Activated T-helper 2 cell treated with anti-CD3 and anti-CD28 coated beads, Interferon-gamma antibody, Interleukin-2, Interleukin-4, amounts not matched to agents 10 μg/mL and 5 μg/mL and 100 μg/mL, durations not matched to agents 14 hours and 24 hours and 36 hours (primary cell): ENCODE results near the gene NOS1AP. TPM values are rescaled to one million over a fixed set of nuclear protein-coding genes. Genes with fewer than 3 reads are reported as not detected.
"Not testable (repeated sequence)": the region's sequence is repeated elsewhere in the genome, so short reads cannot be mapped to it uniquely, and the experiment has no call there.

Source experiments
- DNase-seq: peaks from one replicate; pipeline ENCODE4 v3.0.0; 2021; ENCODE audit warnings: low spot score
- H3K27ac Mint-ChIP-seq: one replicate; pipeline ENCODE4 v1.8.0; 2021; ENCODE audit warnings: mixed read lengths
- H3K27me3 Mint-ChIP-seq: one replicate; pipeline ENCODE4 v1.8.0; 2021; ENCODE audit warnings: low read depth, mixed read lengths
- H3K36me3 Mint-ChIP-seq: one replicate; pipeline ENCODE4 v1.8.0; 2021; ENCODE audit warnings: low read depth, mixed read lengths
- H3K4me1 Mint-ChIP-seq: one replicate; pipeline ENCODE4 v1.8.0; 2021; ENCODE audit warnings: low read depth, mixed read lengths
- H3K4me3 Mint-ChIP-seq: one replicate; pipeline ENCODE4 v1.8.0; 2021; ENCODE audit warnings: low read depth, mild to moderate bottlenecking, moderate library complexity, mixed read lengths
- H3K9me3 Mint-ChIP-seq: one replicate; pipeline ENCODE4 v1.8.0; 2021; ENCODE audit warnings: mixed read lengths
- intact Hi-C: fragments of 100-400 bp; cut with micrococcal nuclease; formaldehyde crosslinking; loops from one replicate; pipeline ENCODE4 v1.15.1; 2023
- total RNA-seq: library from RNA; stranded (reverse); gene quantifications from 2 replicates; pipeline ENCODE4 v1.2.3, GENCODE V29; 2022

The NOS1AP gene
- total RNA-seq, 1 donor from 2014 or later = not detected

DNA sequence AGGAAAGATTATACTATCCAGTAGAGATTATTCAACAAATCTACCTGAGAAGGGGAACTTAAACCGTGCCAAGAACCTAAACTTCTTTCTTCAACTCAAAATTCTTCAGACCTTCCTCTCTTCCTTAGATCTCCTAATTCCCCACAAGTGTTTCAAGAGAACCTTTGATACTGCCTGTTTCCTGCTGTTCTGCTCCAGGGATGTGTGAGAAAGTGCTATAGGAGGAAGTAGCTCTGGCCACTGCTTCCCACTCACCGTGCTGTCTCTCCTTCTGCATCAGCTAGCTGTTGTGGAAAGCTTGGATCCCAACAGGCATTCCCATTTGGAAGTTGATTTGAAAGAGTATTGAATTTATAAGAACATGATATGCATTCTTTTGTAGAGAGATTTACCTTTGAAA lies 4.5 kb upstream of the NOS1AP start:
- no peak overlapping the region for H3K27ac Mint-ChIP-seq
- no peaks in the 10 kb centered on the region for H3K36me3 Mint-ChIP-seq
- peaks cover 8% of the 10 kb centered on the region for H3K4me1 Mint-ChIP-seq
- no peaks in the 10 kb centered on the region for H3K9me3 Mint-ChIP-seq
- peaks cover 60% of the 10 kb centered on the region for H3K27me3 Mint-ChIP-seq
- H3K4me3 Mint-ChIP-seq = no peak overlapping the region
- no peak for DNase-seq
- intact Hi-C loops = no loop called here

DNA sequence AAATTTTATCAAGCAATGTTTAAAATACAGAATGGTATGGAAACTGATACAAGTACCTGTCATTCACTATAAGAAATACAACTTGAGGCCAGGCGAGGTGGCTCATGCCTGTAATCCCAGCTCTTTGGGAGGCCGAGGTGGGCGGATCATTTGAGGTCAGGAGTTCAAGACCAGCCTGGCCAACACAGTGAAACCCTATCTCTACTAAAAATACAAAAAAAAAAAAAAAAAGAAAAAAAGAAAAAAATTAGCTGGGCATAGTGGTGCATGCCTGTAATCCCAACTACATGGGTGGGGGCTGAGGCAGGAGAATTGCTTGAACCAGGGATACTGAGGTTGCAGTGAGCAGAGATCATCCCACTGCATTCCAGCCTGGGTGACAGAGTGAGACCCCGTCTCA lies 2.7 kb upstream of the NOS1AP start:
- H3K4me1 Mint-ChIP-seq = peaks cover 12% of the 10 kb centered on the region
- intact Hi-C loops, H3K4me3 Mint-ChIP-seq, DNase-seq, H3K9me3 Mint-ChIP-seq, H3K36me3 Mint-ChIP-seq, H3K27ac Mint-ChIP-seq: not testable (repeated sequence)
- peaks cover 72% of the 10 kb centered on the region for H3K27me3 Mint-ChIP-seq

DNA sequence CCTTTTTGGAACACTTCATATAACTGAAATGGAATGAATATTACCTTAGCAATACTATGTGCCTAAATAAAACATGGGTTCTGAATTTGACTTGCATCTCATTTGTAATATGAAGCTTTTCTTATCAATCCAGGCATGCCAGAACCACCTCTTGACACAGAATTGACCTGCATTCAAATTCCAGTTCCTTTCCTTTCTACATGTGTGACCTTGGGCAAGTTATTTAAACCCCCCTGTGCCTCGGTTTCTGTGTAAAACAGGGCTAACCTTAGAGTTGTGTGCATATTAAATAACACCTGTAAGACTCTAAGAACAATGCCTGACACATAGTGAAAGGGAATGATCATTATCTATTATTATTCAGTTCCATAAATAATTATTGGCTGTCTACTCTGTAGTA lies 2.0 kb upstream of the NOS1AP start:
- no peak overlapping the region for H3K4me3 Mint-ChIP-seq
- peaks cover 12% of the 10 kb centered on the region for H3K4me1 Mint-ChIP-seq
- intact Hi-C loops = no loop called here
- no peak overlapping the region for H3K27ac Mint-ChIP-seq
- no peaks in the 10 kb centered on the region for H3K9me3 Mint-ChIP-seq
- H3K27me3 Mint-ChIP-seq = peaks cover 71% of the 10 kb centered on the region
- no peaks in the 10 kb centered on the region for H3K36me3 Mint-ChIP-seq
- DNase-seq = no peak

DNA sequence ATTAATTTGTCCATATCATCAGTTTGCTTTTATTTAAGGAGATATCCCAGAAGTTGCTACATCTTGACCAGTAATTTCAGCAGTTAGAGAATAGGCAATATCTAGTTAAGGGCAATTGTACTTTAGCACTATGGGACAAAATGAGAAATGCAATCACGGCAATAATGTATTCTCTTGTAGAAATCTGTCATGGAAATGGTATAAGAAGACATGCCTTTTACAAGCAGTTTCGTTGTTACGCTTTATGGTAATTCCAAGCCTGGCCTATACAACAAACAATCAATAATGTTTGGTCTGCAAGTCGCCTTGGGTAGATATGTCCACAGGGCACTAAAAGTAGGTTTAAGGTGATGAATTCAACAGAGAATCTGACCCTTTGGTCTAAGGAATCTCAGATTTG lies 1.2 kb upstream of the NOS1AP start:
- peaks cover 12% of the 10 kb centered on the region for H3K4me1 Mint-ChIP-seq
- no peaks in the 10 kb centered on the region for H3K36me3 Mint-ChIP-seq
- H3K4me3 Mint-ChIP-seq = no peak overlapping the region
- H3K9me3 Mint-ChIP-seq = no peaks in the 10 kb centered on the region
- intact Hi-C loops = no loop called here
- H3K27ac Mint-ChIP-seq = no peak overlapping the region
- peaks cover 69% of the 10 kb centered on the region for H3K27me3 Mint-ChIP-seq
- no peak for DNase-seq

DNA sequence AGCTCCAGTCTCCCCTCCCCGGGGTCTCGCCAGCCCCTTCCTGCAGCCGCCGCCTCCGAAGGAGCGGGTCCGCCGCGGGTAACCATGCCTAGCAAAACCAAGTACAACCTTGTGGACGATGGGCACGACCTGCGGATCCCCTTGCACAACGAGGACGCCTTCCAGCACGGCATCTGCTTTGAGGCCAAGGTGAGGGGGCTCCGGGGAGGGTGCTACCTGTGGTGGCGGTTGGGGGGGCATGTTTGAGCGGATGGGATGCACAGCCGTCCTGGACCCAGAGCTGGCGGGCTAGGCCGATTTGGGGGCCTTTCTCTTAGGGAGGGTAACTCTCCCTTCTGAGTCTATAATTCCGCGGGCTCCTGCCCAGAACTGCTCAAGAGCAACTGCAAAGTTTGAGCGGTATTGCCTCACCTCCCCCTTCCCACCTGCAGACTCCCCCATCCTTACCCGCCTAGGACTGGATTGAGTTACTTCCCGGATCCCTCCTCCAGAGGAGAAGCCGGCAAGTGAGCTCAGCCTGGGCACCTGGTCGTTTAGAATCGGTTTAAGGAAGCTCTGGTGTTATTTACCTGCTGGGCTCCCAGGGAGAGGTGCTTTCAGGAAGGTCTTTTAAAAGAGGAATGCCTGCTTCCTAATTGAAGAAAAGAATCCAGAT lies 730 bp downstream of the NOS1AP start:
- Mint-ChIP-seq H3K9me3 (no peaks in the 10 kb centered on the region), H3K4me3 (peak overlapping the region; percentile 76), H3K27me3 (peaks cover 68% of the 10 kb centered on the region), H3K4me1 (peaks cover 10% of the 10 kb centered on the region), H3K36me3 (no peaks in the 10 kb centered on the region), H3K27ac (no peak overlapping the region)
- intact Hi-C loops = no loop called here
- DNase-seq = no peak

DNA sequence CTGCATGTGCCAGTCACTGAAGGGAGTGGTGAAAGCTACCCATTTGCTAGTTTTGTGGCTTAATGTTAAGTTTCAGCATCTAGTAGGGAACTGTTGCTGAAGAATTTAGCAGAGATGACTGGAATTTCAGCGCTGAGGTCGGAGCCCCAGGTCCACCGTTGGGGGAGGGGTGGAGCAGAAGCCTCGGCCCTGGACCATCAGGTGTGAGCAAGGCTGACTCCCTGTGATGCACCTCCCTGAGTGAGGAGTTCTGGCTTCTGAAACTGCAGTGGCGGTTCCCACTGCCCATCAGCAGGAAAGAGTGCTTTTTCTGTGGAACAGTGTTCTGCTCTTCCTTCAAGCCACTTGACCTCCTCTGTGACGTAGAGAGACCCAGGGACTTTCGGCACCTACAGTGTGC lies 1.3 kb downstream of the NOS1AP start:
- intact Hi-C loops = no loop called here
- no peak for DNase-seq
- Mint-ChIP-seq H3K9me3 (no peaks in the 10 kb centered on the region), H3K27ac (no peak overlapping the region), H3K4me1 (peaks cover 8% of the 10 kb centered on the region), H3K27me3 (peaks cover 70% of the 10 kb centered on the region), H3K4me3 (no peak overlapping the region), H3K36me3 (no peaks in the 10 kb centered on the region)

DNA sequence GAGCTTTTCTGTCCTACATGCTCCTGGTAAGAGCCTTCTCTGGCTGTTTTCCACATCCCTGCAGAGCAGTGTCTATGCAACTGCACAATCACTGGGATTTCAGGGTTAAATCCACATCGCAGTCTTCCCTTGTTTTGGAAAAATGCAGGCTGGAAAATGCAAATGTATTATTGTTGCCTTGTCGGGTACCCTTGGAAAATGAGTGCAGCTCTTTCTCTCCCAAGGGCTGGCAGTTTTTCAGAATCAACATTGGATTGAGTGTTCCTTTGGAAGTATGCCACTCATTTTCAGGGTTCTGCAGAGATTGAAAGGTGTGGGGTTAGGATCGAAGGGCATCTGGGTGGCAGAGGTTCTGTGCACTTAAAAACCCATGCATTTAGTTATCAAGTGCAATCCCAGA lies 3.2 kb downstream of the NOS1AP start:
- no peak for DNase-seq
- Mint-ChIP-seq H3K9me3 (no peaks in the 10 kb centered on the region), H3K27ac (no peak overlapping the region), H3K36me3 (no peaks in the 10 kb centered on the region), H3K4me3 (no peak overlapping the region), H3K27me3 (peaks cover 71% of the 10 kb centered on the region), H3K4me1 (peaks cover 8% of the 10 kb centered on the region)
- intact Hi-C loops = no loop called here

DNA sequence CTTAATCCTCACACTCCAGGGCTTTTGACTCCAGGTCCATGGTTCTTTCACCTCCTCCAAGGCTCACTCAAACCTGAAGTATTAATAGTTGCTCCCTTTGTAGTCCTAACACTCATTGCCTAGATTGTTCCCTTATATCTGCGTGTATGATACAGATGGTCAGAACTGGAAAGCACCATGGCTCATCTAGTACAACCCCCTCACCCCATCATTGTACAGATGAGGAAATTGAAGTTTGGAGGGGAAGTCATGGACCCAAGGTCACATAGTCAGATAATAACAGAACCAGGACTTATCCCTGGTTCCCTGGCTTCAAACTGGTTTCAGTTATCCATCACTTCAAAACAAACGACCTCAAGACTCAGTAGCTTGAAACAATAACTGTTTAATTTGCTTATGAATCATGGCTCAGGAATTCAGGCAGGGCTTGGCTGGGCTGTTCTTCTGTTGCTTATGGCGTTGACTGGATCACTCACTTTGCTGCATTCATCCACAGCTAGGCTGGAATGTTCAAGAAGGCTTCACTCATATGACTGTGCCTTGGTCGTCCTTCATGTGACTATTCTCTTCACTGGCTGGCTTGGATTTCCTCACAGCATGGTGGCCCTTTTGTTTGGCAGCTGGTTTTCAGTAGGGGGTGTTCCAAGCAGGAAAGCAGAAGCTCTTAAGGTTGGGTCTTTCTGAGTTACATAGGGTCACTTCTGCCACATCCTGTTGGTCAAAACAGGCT lies 5.0 kb downstream of the NOS1AP start:
- Mint-ChIP-seq H3K27me3 (peaks cover 72% of the 10 kb centered on the region), H3K27ac (no peak overlapping the region), H3K36me3 (no peaks in the 10 kb centered on the region), H3K9me3 (no peaks in the 10 kb centered on the region), H3K4me3 (no peak overlapping the region), H3K4me1 (peaks cover 5% of the 10 kb centered on the region)
- intact Hi-C loops = no loop called here
- no peak for DNase-seq

DNA sequence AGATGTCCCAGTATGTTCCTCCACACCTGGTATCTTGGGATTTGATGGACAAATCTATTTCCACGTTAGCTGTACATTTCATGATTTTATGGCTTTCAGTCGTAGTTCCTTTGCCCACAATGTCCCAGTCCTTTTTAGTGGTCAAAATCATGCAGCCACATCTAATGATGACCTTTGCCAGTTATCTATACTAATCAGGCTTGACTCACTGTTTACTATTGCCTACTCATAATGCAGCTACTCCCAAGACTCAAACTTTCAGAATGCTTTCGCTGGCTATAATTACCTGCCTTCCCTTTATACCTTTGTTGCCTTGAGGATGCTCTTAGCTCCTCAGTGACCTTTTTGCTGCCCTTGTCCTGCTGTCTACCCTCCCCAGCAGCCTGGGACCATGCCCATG lies 6.4 kb downstream of the NOS1AP start:
- peaks cover 63% of the 10 kb centered on the region for H3K27me3 Mint-ChIP-seq
- intact Hi-C loops = no loop called here

DNA sequence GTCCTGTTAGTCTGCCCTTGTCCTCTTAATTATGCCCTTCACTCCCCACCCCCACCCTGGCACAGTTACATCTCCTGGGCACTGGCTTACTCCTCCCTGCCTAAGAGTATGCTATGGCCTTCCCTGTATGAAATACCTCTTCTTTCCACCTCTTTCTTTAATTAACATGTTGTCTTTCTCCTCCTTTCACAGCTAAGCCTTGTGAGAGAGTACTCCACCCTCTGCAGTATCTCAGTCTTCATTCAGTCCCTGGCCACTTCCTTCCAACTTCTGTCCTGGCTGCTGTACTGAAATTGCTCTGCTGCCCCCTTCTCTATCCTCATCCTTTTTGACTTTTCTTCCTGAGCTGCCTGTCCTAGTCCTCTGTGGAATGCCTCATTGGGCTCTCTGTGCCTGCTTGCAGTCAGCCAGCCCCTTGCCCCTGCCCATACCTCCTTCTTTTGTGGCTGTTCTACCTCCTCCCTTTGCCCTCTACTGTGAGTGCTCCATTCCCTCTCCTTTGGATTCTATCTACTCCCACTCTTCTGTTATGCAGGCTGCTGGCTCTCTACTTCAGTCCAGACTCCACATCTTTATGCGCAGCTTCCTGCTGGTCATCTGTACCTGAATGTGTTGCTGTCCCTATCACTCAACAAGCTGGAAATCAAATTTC lies 8.3 kb downstream of the NOS1AP start:
- no peak overlapping the region for H3K4me3 Mint-ChIP-seq
- no peaks in the 10 kb centered on the region for H3K4me1 Mint-ChIP-seq
- peaks cover 49% of the 10 kb centered on the region for H3K27me3 Mint-ChIP-seq
- H3K9me3 Mint-ChIP-seq = no peaks in the 10 kb centered on the region
- intact Hi-C loops = no loop called here
- H3K27ac Mint-ChIP-seq = no peak overlapping the region
- no peaks in the 10 kb centered on the region for H3K36me3 Mint-ChIP-seq
- DNase-seq = no peak

More for the DNA sequence above, 6.4 kb downstream of the NOS1AP start:
- Mint-ChIP-seq H3K4me3 (no peak overlapping the region), H3K9me3 (no peaks in the 10 kb centered on the region), H3K27ac (no peak overlapping the region), H3K36me3 (no peaks in the 10 kb centered on the region), H3K4me1 (no peaks in the 10 kb centered on the region)
- DNase-seq = no peak

DNA sequence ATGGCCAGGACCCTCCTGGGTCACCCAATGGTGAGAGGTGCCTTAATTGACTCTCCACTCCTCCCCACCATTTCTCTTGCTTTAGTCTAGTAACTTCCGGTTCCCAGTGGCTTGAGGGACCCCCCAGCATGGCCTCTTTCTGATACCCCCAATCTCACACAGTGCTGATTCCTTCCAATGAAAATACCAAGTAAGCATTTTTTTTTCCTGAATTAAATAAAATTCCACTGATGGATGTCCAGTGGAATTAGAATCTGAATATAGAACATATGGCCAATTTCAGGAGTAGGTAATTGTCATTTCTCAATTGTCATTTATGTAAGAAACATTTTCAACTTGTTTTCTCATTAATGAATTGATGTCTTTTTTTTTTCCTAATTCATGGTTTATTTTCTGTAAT lies 9.5 kb downstream of the NOS1AP start:
- Mint-ChIP-seq H3K4me1 (no peaks in the 10 kb centered on the region), H3K27ac (no peak overlapping the region), H3K4me3 (no peak overlapping the region), H3K27me3 (peaks cover 45% of the 10 kb centered on the region), H3K9me3 (no peaks in the 10 kb centered on the region), H3K36me3 (no peaks in the 10 kb centered on the region)
- intact Hi-C loops = no loop called here
- DNase-seq = no peak

DNA sequence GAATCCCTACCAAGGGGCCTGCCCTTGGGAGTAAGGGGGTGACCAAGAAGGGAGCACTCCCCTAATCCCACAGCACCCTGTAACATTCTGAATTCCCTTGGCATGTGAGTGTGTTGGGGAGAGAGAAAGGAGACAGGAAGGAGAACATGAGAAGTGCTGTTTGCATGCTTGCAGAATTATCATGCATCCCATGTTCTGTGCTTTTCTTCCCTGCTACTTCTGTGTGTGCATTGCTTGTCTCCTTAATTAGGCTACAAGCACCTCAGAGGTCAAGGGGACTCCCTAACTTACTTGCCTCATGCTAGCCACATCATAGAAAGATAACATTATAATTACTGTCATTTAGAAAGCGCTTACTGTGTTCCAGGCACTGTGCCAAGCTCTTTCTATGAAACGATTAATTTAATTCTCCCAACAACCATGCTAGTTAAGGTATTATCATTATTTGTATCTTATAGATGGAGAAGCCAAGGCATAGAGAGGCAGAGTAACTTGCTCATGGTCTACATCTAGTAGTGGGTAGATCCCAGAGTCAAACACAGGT lies 11.1 kb downstream of the NOS1AP start:
- intact Hi-C loops = no loop called here
- Mint-ChIP-seq H3K27me3 (peaks cover 35% of the 10 kb centered on the region), H3K9me3 (no peaks in the 10 kb centered on the region), H3K27ac (no peak overlapping the region), H3K36me3 (no peaks in the 10 kb centered on the region), H3K4me3 (no peak overlapping the region), H3K4me1 (no peaks in the 10 kb centered on the region)
- DNase-seq = no peak

DNA sequence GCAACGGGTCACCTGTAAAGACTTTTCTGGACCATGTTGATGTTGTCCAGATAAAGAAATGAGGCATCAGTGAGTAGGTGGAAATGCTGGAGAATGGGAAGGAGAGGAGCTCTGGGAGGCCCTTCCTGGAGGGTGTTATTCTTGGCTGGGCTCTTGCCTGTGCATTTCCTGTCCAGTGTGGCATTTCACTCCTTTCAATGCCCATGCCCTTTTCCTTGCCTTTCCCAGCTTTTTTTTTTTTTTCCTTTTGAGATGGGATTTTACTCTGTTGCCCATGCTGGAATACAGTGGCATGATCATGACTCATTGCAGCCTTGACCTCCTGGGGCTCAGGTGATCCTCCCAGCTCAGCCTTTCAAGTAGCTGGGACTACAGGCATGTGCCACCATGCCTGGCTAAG lies 11.8 kb downstream of the NOS1AP start:
- no peak for DNase-seq
- H3K4me3 Mint-ChIP-seq = no peak overlapping the region
- intact Hi-C loops = no loop called here
- peaks cover 29% of the 10 kb centered on the region for H3K27me3 Mint-ChIP-seq
- H3K36me3 Mint-ChIP-seq = no peaks in the 10 kb centered on the region
- no peak overlapping the region for H3K27ac Mint-ChIP-seq
- no peaks in the 10 kb centered on the region for H3K9me3 Mint-ChIP-seq
- H3K4me1 Mint-ChIP-seq = no peaks in the 10 kb centered on the region
